Activated CD8-positive, alpha-beta memory T cell treated with anti-CD3 and anti-CD28 coated beads for 4 hours (primary cell): Measurements from ENCODE around the gene ADSL.

Experiments
- DNase-seq, 2 donors: peaks; one replicate each; pipeline ENCODE4 v3.0.0-alpha.2; 2020; ENCODE audit warnings: low read depth in 2 of 2

Gene ADSL

DNA sequence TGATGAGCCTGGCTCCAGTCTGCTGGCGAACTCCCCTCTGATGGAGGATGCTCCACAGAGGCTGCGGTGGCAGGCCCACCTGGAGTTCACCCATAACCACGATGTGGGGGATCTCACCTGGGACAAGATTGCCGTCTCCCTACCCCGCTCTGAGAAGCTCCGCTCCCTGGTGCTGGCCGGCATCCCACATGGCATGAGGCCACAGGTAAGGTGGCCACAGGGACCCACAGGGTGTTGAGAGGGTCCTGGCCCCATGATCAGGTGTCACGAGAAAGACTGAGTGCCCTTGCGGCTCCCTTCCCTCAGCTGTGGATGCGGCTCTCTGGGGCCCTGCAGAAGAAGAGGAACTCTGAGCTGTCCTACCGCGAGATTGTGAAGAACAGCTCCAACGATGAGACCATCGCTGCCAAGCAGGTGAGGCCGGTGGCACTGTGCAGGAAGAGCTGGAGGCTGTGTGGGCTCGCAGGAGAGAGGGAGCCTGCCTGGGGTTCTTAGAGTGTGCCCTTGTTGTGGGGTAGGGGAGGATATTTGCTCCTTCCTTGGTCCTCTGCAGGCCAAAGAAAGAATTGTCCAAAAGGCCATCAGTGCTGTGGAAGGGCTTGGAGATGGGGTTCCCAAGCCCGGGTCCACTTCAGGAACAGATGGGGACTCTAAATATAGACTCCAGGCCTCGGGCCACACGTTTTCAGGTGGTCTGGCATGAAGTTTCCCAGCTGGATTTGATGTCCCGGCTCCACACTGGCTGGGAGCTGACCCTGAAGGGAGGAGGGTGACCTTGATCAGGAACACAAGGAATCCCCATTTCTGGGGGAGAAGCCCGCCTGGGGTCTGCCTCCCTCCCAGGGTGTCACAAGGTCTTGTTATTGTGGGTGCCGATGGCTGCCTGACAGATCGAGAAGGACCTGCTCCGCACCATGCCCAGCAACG is 58.2 kb downstream of the ADSL start:
- no peak for DNase-seq

DNA sequence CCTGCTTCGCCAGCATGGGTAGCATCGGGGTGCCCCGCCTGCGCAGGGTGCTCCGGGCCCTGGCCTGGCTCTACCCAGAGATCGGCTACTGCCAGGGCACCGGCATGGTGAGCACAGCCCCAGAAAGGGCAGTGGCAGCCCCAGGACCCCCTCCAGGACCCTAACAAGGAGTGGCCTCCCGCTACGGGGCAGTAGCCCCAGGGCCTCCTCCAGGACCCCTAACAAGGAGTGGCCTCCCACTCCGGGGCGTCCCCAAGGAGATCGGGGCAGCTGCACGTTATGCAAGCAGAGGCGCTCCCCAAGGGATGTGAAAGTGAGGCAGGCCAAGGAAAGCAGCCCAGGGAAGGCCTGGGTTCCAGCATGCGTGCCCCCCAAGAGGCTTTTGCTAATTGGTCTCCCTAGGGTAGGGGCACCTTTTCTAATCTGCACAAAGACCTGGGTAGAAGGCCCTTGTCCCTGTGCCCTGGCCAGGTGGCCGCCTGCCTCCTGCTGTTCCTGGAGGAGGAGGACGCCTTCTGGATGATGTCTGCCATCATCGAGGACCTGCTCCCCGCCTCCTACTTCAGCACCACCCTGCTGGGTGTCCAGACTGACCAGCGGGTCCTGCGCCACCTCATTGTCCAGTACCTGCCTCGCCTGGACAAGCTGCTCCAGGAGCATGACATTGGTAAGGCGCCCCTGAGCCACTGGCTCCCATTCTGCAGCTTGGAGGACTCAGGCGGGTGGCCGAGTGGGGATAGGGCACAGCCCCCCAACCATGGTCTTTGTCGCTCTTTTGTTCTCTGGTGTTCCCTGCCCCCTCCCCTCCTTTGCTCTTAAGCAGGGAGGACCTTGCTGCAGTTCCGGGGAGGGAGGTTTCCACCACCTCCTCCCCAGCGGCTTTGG is 59.1 kb downstream of the ADSL start:
- DNase-seq, result no peak

DNA sequence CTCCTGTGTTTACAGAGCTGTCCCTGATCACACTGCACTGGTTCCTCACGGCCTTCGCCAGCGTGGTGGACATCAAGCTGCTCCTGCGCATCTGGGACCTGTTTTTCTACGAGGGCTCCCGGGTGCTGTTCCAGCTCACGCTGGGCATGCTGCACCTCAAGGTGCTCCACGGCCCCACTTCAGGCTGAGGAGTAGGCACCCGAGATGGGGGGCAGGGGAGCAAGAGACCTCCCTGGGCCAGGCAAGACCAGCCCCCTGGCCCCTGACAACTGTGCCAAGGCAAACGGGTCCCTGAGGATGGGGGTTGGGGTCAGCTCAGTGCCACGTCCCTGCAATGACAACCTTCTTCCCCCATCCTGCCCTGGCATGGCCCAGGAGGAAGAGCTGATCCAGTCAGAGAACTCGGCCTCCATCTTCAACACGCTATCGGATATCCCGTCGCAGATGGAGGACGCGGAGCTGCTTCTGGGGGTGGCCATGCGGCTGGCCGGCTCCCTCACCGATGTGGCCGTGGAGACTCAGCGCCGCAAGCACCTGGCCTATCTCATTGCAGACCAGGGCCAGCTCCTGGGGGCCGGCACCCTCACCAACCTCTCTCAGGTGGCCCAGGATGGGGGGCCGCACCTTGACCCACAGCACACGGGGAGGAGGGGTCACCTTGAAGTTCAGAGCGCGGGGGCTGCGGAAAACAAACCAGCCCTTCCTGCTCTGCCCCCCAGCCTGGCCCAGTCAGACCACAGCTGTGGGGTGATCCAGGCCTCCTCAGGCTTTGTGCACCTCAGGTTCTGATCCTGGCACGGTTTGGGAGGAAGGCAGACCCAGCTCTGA is 60.0 kb downstream of the ADSL start:
- no peak for DNase-seq

DNA sequence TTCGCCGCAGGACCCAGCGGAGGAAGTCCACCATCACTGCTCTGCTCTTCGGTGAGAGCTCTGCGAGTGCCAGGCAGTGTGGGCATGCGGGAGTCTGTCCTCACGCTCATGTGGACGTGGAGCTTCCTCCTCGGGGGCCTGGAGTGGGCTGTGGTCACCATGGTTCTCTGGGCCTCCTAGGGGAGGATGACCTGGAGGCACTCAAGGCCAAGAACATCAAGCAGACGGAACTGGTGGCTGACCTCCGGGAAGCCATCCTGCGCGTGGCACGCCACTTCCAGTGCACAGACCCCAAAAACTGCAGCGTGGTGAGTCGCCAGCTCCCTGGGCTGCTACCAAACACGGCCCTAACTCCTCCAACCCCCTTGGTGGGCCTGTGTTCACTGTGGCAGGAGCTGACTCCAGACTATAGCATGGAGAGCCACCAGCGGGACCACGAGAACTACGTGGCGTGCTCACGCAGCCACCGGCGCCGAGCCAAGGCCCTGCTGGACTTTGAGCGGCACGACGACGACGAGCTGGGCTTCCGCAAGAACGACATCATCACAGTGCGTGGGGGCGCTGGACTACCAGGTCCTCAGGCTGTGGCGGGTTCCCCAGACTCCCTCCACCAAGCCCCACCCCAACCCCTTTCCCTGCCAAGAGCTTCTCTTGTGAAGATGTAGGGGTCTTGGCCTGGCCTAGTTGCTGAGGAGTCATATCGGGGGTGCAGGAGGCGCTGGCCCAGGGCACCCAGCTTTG is 60.9 kb downstream of the ADSL start:
- DNase-seq, result no peak

DNA sequence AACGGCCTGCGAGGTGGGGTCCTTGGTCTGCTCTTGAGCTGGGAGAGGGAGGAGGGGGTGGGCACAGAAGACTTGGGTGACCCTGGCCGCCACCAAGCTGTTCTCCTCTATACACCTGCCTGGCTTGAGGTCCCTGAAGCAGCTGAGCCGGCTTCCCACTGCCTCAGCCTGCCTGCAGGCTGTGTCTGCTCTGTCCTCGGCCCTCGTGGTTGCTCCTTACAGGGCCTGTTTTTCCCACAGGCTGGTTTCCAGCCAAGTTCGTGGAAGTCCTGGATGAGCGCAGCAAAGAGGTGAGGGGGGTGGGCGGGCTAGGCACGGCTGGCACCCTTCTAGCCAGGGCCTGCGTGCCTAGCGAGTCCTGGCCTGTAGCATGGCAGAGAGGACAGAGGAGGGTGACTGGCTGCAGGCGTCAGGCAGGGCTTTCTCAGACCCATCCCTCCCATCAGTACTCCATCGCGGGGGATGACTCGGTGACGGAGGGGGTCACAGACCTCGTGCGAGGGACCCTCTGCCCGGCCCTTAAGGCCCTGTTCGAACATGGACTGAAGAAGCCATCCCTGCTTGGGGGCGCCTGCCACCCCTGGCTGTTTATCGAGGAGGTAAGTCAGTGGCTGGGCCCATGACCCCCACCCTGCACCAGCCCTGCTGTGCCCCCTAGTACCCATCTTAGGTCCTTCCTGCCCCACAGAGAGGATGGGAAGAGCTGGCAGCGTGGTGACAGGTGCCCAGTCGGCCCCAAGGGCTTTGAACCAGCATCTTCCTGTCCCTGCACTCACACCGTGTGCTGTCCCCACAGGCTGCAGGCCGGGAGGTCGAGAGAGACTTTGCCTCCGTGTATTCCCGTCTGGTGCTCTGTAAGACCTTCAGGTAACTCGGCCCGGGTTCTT is 61.8 kb downstream of the ADSL start:
- DNase-seq, result no peak

DNA sequence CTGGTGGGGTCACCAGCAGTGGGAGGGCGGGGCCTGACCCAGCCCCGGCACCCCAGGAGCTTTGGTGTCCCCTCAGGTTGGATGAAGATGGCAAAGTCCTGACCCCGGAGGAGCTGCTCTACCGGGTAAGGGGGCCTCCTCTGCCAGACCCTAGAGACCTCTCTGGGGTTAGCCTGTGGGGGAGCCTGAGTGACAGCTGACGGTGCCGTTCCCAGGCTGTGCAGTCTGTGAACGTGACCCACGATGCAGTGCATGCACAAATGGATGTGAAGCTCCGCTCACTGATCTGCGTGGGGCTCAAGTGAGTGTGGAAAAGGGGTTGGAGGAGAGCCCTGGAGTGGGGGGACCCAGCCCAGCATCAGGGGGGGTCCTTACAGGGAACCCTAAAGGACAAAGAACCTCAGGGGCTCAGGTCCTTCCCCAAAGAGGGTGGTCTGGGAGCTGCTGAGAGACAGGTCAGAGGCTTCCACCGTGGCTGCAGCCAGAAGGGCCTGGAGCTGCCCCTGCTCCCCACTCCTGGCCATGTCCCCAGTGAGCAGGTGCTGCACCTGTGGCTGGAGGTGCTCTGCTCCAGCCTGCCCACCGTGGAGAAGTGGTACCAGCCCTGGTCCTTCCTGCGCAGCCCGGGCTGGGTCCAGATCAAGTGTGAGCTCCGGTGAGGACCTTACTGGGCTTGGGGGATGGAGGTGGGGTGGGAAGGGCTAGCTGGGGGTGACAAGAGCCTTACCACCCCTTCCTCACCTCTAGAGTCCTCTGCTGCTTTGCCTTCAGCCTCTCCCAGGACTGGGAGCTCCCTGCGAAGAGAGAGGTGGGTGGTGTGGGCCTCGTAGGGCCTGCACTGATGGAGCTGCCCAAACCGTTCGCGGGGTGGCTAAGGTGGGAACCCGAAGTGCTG is 62.7 kb downstream of the ADSL start:
- DNase-seq, result no peak

DNA sequence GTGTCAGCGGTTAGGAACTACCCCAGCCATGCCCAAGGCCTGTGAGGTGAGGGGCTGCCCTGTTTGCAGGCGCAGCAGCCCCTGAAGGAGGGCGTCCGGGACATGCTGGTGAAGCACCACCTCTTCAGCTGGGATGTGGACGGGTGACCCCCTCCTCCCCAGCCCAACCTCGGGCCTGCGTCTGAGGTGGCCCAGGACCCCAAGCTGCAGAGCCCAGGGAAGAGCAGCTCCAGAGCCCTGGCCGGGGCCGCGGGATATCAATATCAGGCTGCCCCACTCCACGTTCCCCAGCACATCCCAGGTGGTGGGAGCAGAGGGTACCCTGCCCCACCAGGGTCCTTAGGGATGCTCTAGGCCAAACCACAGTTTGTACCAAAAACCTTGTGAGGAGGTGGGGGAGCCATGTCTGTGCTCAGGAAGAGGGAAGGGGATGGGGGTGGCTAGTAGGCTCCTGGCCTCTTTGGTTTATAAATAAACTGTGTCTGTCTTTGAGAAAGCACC is 63.4 kb downstream of the ADSL start:
- no peak for DNase-seq

DNA sequence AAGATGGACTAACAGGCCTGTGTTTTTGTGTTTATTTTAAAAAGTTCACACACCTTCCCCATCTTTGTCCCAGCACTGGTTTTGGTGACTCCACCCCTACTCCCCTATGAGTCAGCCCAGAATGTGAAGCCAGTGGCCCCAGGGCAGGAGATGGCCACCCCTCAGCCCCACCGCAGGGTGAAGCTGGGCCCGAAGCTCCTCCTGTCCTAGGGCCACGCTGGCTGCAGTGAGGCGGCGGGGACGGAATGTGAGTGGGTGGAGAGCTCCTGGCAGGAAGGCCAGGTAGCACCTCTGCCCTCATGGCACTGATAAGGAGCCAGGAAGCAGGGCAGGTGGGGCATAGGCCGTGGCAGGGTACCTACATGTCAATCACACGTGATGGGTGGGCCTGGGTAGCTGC is 64.0 kb downstream of the ADSL start:
- DNase-seq, result no peak

DNA sequence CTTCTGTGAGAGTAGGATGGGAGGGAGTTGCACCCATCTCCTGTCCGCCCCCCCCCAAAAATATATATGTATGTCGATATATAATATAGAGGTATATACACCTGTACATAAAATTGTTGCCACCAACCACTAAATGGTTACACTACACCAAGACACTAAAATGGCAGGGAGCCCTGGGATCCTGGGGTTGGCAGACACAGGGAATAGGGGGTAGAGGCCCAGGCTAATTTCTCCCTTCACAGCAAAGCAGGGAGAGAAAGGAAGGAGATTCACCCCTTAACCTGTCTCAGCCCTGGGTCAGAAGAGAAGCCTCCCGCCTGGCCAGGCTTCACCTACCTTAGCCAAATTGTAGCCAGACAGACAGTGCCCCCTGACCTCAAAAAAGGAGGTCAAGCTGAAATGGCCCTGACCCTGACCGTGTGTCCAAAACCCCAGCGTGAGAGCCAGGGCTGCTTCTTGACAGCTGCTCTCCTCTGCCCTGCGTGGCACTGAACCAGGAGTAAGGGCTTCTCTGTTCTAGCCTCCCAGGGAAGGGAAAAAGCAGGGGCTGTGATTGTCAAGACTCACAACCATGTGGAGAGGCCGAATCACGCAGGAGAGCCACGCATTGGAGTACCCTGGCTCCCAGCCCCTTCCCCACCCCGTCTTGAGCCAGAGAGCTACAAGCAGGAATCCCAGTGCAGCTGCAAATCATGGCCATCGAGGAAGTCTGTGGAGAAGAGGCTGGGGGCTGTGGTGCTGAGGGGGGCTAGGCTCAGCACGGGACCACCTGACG is 64.6 kb downstream of the ADSL start:
- no peak for DNase-seq

DNA sequence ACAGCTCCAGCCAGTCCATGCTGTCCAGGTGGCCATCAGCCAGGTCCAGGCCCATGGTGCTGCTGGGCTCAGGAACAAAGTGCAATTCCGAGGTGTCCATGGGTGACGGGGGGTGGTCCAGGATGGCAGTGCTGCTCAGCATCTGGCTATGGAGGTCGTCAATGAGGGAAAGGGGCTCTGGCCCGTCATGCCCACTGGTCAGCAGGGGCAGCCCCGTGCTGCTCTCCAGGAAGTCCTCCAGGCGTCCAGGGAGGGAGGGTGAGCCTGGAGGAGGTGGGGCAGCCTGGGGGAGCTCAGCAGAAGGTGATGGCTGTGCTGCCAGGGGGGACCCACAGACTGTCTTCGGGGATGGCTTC is 65.2 kb downstream of the ADSL start:
- no peak for DNase-seq

DNA sequence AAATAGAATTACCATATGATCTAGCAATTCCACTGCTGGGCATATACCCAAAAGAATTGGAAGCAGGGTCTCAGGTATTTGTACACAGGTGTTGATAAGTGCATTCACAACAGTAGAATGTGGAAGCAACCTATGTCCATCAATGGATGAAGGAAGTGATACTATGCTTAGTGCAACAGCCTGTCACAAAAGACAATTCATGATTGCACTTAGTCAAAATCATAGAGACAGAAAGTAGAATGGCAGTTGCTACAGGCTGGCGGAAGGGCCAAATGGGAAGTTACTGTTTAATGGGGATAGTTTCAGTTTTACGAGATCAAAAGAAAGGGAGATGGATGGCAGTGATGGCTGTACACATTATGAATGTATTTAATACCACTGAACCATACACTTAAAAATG is 66.1 kb downstream of the ADSL start:
- DNase-seq, result no peak

DNA sequence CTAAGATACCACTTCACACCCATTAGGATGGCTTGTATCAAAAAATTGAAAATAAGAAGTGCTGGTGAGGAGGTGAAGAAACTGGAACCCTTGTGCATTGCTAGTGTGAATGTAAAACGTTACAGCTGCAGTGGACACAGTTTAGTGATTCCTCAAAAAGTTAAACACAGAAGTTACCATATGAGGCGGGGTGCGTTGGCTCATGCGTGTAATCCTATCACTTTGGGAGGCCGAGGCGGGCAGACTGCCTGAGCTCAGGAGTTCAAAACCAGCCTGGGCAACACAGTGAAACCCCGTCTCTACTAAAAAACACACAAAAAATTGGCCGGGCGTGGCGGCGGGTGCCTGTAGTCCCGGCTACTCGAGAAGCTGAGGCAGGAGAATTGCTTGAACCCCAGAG is 67.6 kb downstream of the ADSL start:
- DNase-seq, result no peak

DNA sequence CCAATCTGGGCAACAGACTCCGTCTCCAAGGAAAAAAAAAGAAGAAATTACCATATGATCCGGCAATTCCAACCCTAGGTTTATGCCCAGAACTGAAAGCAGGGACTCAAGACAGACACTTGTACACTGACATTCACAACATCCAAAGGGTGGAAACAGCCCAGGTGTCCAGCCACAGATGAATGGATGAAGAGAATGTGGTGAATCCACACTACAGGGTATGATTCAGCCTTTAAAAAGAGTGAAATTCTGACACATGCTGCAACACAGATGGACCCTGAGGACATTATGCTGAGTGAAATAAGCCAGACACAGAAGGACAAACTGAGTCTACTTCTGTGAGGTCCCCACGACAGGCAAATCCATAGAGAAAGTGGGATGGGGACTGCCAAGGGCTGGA is 68.0 kb downstream of the ADSL start:
- no peak for DNase-seq

DNA sequence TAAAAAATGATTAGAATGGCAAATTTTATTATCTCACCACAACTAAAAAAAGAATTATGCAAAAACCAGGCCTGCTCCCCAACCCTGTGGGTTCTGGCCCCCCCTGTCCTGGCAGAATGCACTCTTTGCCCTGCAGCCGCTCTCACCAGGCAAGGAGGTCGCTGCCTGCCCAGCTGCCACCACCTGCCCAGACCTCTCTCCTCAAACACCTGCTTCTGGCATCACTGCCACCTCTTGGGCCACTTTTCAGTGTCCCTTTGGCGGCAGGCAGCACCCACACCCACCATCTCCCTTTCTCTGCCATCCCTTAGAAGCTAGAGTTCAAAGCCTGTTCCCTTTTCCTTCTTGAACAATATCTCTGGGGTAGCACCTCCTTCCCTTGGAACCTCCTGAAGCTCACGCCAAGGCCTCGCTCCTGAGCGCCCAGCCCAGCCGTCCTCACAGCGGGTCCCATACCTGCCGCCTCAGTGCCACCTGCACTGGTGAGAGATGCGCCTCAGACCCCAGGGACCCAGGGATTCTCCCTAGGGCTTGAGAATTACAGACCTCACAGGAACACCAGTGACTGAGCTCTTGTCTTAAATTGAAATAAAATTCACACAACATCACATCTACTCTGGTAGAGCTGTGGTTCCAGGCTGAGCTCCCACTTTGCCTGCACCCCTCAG is 68.7 kb downstream of the ADSL start:
- DNase-seq, result no peak

DNA sequence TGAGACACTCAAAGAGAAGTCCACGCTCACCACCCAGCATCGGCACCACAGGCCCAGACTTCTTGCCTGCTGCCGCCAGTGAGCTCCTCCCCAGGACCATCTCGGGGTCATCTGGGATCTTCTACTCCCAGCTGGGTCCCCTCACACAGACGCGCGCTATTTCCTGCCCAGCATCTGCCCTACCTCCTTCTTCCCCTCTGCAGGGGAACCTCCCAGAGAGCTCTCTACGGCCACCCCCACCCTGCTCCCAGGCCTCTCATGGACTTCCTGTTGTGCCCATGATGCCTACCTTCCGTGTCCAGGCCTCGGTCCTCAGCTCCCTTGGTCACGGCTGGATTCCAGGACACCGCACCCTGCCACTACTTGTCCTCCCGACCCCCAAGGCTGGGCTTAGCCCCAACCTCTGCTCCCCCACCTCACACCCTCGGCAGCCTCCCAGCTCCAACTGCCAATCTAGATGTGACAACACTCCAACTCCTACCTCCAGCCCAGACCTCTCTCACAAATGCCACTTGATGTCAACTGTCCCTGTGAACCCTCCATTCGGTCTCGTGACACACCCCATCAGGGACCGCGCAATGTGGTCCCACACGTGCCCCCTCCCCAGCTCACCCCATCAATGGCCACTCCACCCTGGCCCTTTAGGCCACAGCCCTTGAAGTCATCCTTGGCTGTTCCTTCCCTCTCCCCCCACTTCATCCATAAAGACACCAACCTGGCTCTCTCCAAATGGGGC is 69.4 kb downstream of the ADSL start:
- no peak for DNase-seq

DNA sequence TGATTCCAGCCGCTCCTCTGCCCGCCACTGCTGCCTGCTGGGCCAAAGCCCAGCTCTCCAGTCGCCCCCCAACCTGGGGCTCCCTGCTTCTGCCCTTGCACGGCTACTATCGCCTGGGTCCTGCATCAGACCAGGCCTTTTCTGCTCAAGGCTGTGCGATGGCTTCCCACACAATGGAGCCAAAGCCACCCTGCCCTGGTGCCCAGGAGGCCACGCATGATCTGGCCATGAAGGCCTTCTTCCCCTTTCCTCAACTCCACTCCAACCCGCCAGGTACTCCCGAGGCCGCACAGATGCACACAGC is 69.9 kb downstream of the ADSL start:
- no peak for DNase-seq

DNA sequence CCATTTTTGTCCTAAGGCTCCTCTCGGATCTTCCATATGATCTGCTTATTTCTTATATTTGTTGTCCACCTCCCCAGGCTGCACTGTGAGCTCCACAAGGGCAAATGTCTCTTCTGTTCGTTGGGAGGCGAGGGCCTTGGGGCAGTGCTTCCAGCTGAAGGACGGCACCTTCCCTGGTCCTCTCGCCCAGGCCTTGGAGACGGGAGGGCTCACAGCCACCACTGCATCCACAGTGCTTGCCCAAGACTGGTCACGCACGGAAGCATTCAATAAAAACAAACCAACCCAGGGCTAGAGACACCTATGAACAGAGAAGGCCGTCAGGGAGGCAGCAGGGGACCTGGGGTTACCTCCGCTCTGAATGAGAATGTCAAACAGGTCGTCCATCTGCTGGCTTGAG is 70.3 kb downstream of the ADSL start:
- no peak for DNase-seq
